Neural progenitor cell (in vitro differentiated cells): ENCODE measurements around the gene ADRB2. TPM values are rescaled to one million over a fixed set of nuclear protein-coding genes. Genes with fewer than 3 reads are reported as not detected.

Source experiments
- DNase-seq: peaks from one replicate; pipeline ENCODE4 v3.0.0-alpha.2; 2016; ENCODE audit warnings: low spot score
- H2AFZ ChIP-seq: fragments of 200-600 bp; sonication (generic); replicated peaks from 2 replicates; pipeline ENCODE4 v1.6.1; 2016; ENCODE audit warnings: antibody characterized with exemption
- H3F3A ChIP-seq: fragments of 200-600 bp; sonication (generic); 2 replicates; pipeline ENCODE4 v1.6.1; 2016; ENCODE audit warnings: antibody characterized with exemption, low read depth
- H3K27ac ChIP-seq: fragments of 200-600 bp; sonication (generic); 2 replicates; pipeline ENCODE4 v1.5.1; 2016; ENCODE audit warnings: mild to moderate bottlenecking
- H3K27me3 ChIP-seq: fragments of 200-600 bp; sonication (generic); 2 replicates; pipeline ENCODE4 v1.6.1; 2016; ENCODE audit warnings: mild to moderate bottlenecking, moderate library complexity
- H3K36me3 ChIP-seq: fragments of 200-600 bp; sonication (generic); 2 replicates; pipeline ENCODE4 v1.5.1; 2016
- H3K4me1 ChIP-seq: fragments of 200-600 bp; sonication (generic); 2 replicates; pipeline ENCODE4 v1.6.1; 2016; ENCODE audit warnings: mixed run types
- H3K4me2 ChIP-seq: fragments of 200-600 bp; sonication (generic); 2 replicates; pipeline ENCODE4 v1.6.1; 2016
- H3K4me3 ChIP-seq: fragments of 200-600 bp; sonication (generic); 2 replicates; pipeline ENCODE4 v1.5.1; 2016
- H3K79me2 ChIP-seq: fragments of 200-600 bp; sonication (generic); 2 replicates; pipeline ENCODE4 v1.6.1; 2016; ENCODE audit warnings: low read depth
- H3K9ac ChIP-seq: fragments of 200-600 bp; sonication (generic); 2 replicates; pipeline ENCODE4 v1.6.1; 2016
- H3K9me3 ChIP-seq: fragments of 200-600 bp; sonication (generic); 2 replicates; pipeline ENCODE4 v1.5.1; 2016; ENCODE audit warnings: low read depth
- H4K20me1 ChIP-seq: fragments of 200-600 bp; sonication (generic); 2 replicates; pipeline ENCODE4 v1.6.1; 2016; ENCODE audit warnings: low read depth
- H3K27ac Mint-ChIP-seq: 3 replicates; pipeline ENCODE4 v1.8.0; 2021; ENCODE audit warnings: mixed read lengths
- H3K27me3 Mint-ChIP-seq: 2 replicates; pipeline ENCODE4 v1.8.0; 2022; ENCODE audit warnings: low read depth, mild to moderate bottlenecking, inconsistent platforms, moderate library complexity, mixed read lengths; ENCODE audit not compliant: insufficient read depth
- H3K36me3 Mint-ChIP-seq: 3 replicates; pipeline ENCODE4 v1.8.0; 2021; ENCODE audit warnings: mixed read lengths
- H3K4me1 Mint-ChIP-seq: 3 replicates; pipeline ENCODE4 v1.8.0; 2021; ENCODE audit warnings: mixed read lengths
- H3K4me3 Mint-ChIP-seq: 3 replicates; pipeline ENCODE4 v1.8.0; 2021; ENCODE audit warnings: mild to moderate bottlenecking, moderate library complexity, mixed read lengths
- H3K9me3 Mint-ChIP-seq: 3 replicates; pipeline ENCODE4 v1.8.0; 2020; ENCODE audit warnings: mixed read lengths
- EZH2 ChIP-seq: fragments of 200-600 bp; sonication (generic); IDR thresholded peaks from 2 replicates; pipeline ENCODE4 v1.6.1; 2017; ENCODE audit warnings: antibody characterized with exemption, mild to moderate bottlenecking, moderate library complexity
- EZH2phosphoT487 ChIP-seq: fragments of 200-600 bp; sonication (generic); IDR thresholded peaks from 2 replicates; pipeline ENCODE4 v1.6.1; 2017; ENCODE audit warnings: antibody characterized with exemption
- total RNA-seq: library from RNA; depleted of rRNA; stranded (reverse); fragments of >200 nt; gene quantifications from 2 replicates; pipeline ENCODE4 v1.2.3, GENCODE V29; 2015; ENCODE audit warnings: low replicate concordance
- TF ChIP-seq, protein P1 (sequence below): fragments of 200-600 bp; sonication (generic); IDR thresholded peaks from 2 replicates; pipeline ENCODE4 v1.5.1; 2017; ENCODE audit warnings: antibody characterized with exemption, mild to moderate bottlenecking

The ADRB2 gene
- total RNA-seq, 1 donor from 2014 or later, result 0.32 TPM

DNA sequence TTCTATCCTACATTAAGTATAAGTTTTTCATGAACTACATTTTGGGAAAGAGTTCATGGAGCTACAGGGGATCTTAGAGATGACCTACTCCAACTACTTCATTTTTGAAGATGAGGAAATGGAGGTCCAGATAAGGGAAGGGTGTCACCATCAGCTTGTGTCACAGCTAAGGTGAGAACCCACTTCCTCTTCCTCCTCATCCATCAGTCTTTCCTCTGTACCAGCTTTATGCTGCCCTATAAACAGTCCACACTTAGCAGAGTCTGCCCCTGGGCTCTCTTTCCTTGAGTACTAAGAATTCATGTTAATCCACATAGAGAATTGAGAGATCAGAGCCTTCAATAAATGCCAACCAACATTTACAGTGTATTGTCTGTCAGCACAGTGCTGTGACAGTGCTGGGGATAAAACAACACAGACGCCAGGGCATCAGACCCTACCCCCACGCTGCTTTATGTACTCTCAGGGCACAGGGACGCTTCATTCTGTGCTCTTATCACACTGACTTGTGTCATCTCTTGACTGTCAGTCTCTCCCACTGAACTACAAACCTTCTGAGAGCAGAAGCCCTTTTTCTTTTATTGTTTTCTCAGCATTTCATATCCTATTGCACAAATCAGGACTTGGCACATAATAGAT lies 22.1 kb downstream of the ADRB2 start:
- H3K27ac Mint-ChIP-seq, result no peak overlapping the region
- H3K36me3 Mint-ChIP-seq, result no peaks in the 10 kb centered on the region
- no peak overlapping the region for H3K9ac ChIP-seq
- peaks cover 2% of the 10 kb centered on the region for H3F3A ChIP-seq
- no peak for TF ChIP-seq EZH2phosphoT487
- TF ChIP-seq, protein P1, sequence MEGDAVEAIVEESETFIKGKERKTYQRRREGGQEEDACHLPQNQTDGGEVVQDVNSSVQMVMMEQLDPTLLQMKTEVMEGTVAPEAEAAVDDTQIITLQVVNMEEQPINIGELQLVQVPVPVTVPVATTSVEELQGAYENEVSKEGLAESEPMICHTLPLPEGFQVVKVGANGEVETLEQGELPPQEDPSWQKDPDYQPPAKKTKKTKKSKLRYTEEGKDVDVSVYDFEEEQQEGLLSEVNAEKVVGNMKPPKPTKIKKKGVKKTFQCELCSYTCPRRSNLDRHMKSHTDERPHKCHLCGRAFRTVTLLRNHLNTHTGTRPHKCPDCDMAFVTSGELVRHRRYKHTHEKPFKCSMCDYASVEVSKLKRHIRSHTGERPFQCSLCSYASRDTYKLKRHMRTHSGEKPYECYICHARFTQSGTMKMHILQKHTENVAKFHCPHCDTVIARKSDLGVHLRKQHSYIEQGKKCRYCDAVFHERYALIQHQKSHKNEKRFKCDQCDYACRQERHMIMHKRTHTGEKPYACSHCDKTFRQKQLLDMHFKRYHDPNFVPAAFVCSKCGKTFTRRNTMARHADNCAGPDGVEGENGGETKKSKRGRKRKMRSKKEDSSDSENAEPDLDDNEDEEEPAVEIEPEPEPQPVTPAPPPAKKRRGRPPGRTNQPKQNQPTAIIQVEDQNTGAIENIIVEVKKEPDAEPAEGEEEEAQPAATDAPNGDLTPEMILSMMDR, result no peak
- H3K4me1 Mint-ChIP-seq, result peaks cover 12% of the 10 kb centered on the region
- H3K4me3 Mint-ChIP-seq, result no peak overlapping the region
- no peak overlapping the region for H3K4me2 ChIP-seq
- H3K4me1 ChIP-seq, result peaks cover 7% of the 10 kb centered on the region
- no peak overlapping the region for H3K27ac ChIP-seq
- no peaks in the 10 kb centered on the region for H3K27me3 Mint-ChIP-seq
- H3K9me3 Mint-ChIP-seq, result no peaks in the 10 kb centered on the region
- DNase-seq, result no peak
- H3K9me3 ChIP-seq, result no peaks in the 10 kb centered on the region
- H3K79me2 ChIP-seq, result no peaks in the 10 kb centered on the region
- H2AFZ ChIP-seq, result no peak overlapping the region
- H3K4me3 ChIP-seq, result no peak overlapping the region
- no peaks in the 10 kb centered on the region for H3K27me3 ChIP-seq
- no peaks in the 10 kb centered on the region for H4K20me1 ChIP-seq
- no peaks in the 10 kb centered on the region for H3K36me3 ChIP-seq

DNA sequence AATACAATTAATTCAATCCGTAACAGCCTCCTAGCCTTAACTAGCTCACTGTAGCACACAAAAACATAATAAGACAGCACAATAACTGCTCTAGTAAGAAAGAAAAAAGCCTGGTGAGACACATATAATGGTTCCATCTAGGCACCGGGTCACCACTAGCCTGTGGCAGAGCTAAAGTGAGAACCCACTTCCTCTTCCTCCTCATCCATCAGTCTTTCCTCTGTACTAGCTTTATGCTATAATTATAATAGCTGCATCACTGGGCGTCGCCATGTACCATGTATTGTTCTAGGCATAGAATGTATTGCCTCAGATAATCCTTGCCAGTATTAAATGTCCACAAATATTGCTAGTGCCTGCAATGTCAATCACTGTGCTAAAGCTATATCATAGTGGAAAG lies 23.1 kb downstream of the ADRB2 start:
- no peak overlapping the region for H3K9ac ChIP-seq
- Mint-ChIP-seq H3K4me1 (peaks cover 5% of the 10 kb centered on the region), H3K27me3 (no peaks in the 10 kb centered on the region), H3K4me3 (no peak overlapping the region), H3K27ac (no peak overlapping the region), H3K9me3 (no peaks in the 10 kb centered on the region), H3K36me3 (no peaks in the 10 kb centered on the region)
- no peaks in the 10 kb centered on the region for H3K36me3 ChIP-seq
- H3K4me3 ChIP-seq, result no peak overlapping the region
- H3K9me3 ChIP-seq, result no peaks in the 10 kb centered on the region
- DNase-seq, result no peak
- H3K4me2 ChIP-seq, result no peak overlapping the region
- H2AFZ ChIP-seq, result no peak overlapping the region
- no peaks in the 10 kb centered on the region for H4K20me1 ChIP-seq
- H3K4me1 ChIP-seq, result no peaks in the 10 kb centered on the region
- TF ChIP-seq, protein P1, result no peak
- TF ChIP-seq EZH2 (no peak), EZH2phosphoT487 (no peak)
- H3K79me2 ChIP-seq, result no peaks in the 10 kb centered on the region
- H3K27me3 ChIP-seq, result no peaks in the 10 kb centered on the region
- no peaks in the 10 kb centered on the region for H3F3A ChIP-seq
- H3K27ac ChIP-seq, result no peak overlapping the region

DNA sequence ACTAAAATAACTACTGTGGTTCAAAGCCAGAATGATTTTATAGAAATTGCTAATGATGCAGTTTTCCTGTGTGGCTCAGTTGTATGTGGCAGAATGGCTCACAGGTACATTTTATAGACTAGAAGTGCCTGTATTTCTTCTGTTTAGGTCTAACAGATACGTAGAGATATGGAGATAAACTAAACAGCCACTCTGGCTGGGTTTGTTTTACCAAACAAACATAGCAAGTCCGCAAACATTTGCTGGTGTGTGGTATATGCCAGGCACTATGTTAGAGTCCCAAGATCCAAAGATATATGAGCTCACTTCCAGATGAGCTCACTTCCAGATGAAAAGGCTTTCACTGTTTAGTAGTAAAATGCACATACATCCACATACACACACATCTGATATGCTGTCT lies 24.4 kb downstream of the ADRB2 start:
- Mint-ChIP-seq H3K36me3 (no peaks in the 10 kb centered on the region), H3K27me3 (peaks cover 2% of the 10 kb centered on the region), H3K4me1 (no peaks in the 10 kb centered on the region), H3K4me3 (no peak overlapping the region), H3K27ac (no peak overlapping the region), H3K9me3 (no peaks in the 10 kb centered on the region)
- Histone ChIP-seq H3K79me2 (no peaks in the 10 kb centered on the region), H3K36me3 (no peaks in the 10 kb centered on the region), H4K20me1 (no peaks in the 10 kb centered on the region), H3K4me1 (no peaks in the 10 kb centered on the region), H2AFZ (no peak overlapping the region), H3K4me3 (no peak overlapping the region), H3F3A (no peaks in the 10 kb centered on the region), H3K9me3 (no peaks in the 10 kb centered on the region), H3K9ac (no peak overlapping the region), H3K27ac (no peak overlapping the region), H3K4me2 (no peak overlapping the region), H3K27me3 (no peaks in the 10 kb centered on the region)
- TF ChIP-seq EZH2phosphoT487 (no peak), EZH2 (no peak)
- TF ChIP-seq, protein P1, result no peak
- DNase-seq, result no peak
